ENCODE data around the gene DPH6. TPM values are rescaled to one million over a fixed set of nuclear protein-coding genes. Genes with fewer than 3 reads are reported as not detected.

Gene DPH6, protein sequence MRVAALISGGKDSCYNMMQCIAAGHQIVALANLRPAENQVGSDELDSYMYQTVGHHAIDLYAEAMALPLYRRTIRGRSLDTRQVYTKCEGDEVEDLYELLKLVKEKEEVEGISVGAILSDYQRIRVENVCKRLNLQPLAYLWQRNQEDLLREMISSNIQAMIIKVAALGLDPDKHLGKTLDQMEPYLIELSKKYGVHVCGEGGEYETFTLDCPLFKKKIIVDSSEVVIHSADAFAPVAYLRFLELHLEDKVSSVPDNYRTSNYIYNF
- 11.0 and 13.1 TPM in 2 replicates for total RNA-seq (ENCODE audit: low replicate concordance)

DNA sequence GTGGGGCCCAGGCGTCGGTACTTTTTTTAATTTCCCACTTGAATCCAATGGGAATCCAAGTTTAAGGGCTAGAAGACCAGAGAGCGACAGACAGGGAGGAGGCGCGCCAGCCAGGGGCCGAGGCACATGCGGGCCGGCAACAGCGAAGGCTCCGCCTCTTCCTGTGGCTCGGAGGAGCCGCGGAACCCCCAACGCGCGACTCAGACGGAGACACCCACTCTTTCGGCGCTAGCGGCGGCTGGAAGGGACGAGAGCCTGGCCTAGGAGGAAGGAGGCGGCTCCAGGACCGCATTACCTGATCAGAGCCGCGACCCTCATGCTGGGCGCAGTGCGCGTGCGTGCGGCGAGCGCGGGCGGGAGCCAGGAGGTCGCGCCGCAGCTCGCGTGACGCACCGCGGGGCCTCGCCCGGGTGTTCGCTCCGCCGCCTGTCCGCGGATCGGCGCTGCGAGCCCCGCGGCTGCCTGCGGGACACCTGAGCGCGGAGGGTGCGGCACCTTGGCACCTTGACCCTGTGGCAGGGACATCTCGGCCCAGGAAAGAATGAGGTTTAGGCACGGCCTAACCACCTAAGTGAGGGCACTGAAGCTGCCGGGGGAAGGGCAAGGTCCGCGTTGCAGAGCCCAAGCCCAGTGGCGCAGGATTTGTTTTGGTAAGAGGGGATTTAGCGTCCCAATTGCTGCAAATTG lies at the start of gene DPH6:
TSS of gene DPH6 (minus strand) at position 342 of the 687 bp plus-strand sequence. CDS start at position 318, 24 bp downstream.

Measured in smooth muscle cell of the coronary artery (primary cell).